Activated T-cell treated with anti-CD3 and anti-CD28 coated beads, Interleukin-2, amount 50 U/mL, for 4 hours (primary cell): Measurements from ENCODE around the gene GATAD2A. TPM values are rescaled to one million over a fixed set of nuclear protein-coding genes. Genes with fewer than 3 reads are reported as not detected.

Source experiments
- ATAC-seq, 2 donors: fragments of 200-7000 bp; cut with Tn5 transposase; one replicate each; pipeline ENCODE4 v1.10.0; 2021
- DNase-seq: peaks from one replicate; pipeline ENCODE4 v3.0.0-alpha.2; 2020
- H3K27me3 Mint-ChIP-seq: one replicate; pipeline ENCODE4 v1.8.0; 2021; ENCODE audit warnings: low read depth, mixed read lengths
- H3K36me3 Mint-ChIP-seq: one replicate; pipeline ENCODE4 v1.8.0; 2022; ENCODE audit warnings: mixed read lengths; ENCODE audit not compliant: insufficient read depth
- H3K4me1 Mint-ChIP-seq: one replicate; pipeline ENCODE4 v1.8.0; 2021; ENCODE audit warnings: low read depth, mixed read lengths
- H3K4me3 Mint-ChIP-seq: one replicate; pipeline ENCODE4 v1.8.0; 2021; ENCODE audit warnings: mild to moderate bottlenecking, moderate library complexity, mixed read lengths
- H3K9me3 Mint-ChIP-seq: one replicate; pipeline ENCODE4 v1.8.0; 2021; ENCODE audit warnings: mixed read lengths
- total RNA-seq, 3 donors: library from RNA; stranded (reverse); gene quantifications; one replicate each; pipeline ENCODE4 v1.2.1, GENCODE V29; 2021

Gene GATAD2A
- total RNA-seq, 3 donors from 2014 or later: 187 to 240 (median 205) TPM

DNA sequence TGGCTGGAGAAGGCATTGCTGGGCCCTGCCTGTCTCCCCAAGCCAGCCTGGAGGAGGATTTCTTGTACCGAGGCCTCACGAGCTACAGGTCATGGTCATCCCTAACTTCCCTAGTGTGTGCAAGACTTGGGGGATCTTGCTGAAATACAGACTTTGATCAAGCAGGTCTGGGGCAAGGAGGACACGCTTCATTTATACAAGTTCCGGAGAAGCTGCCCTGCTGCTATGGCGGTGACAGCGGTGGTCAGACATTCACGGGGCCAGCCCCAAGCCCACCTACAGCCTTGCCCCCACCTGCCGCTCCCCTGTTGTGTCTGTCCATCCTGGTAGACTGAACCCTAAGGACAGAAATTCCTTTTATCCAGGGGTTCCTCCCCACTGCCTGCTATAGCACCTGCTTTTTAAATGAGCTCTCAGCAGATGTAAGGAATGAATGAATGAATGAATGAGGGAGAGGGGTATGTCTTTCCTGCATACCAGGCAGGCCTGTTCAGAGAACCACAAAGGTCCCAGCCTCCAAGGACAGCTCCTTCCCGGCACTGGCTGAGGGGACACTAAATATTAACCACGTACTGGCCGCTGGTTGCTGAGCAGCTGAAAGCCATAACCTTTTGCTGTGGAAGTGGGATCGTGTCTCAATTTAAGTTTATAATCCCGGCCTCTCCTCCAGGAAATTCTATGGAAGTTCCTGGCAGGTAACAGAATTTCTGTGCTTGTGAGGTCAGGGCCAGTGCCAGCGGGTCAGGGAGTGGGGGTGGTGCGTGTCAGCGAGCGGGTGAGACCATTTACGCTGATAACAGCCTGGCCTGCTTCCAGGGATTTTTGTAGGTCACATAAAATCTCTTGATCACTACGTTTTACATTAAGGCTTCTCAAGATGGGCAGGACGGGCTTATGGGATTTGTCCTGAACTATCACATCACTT lies 82.7 kb downstream of the GATAD2A start:
- H3K4me1 Mint-ChIP-seq: peaks cover 50% of the 10 kb centered on the region
- H3K4me3 Mint-ChIP-seq: peak overlapping the region; percentile 59
- no peaks in the 10 kb centered on the region for H3K27me3 Mint-ChIP-seq
- DNase-seq (no peak), ATAC-seq (no peak)
- no peaks in the 10 kb centered on the region for H3K9me3 Mint-ChIP-seq
- H3K36me3 Mint-ChIP-seq: peaks cover 9% of the 10 kb centered on the region

DNA sequence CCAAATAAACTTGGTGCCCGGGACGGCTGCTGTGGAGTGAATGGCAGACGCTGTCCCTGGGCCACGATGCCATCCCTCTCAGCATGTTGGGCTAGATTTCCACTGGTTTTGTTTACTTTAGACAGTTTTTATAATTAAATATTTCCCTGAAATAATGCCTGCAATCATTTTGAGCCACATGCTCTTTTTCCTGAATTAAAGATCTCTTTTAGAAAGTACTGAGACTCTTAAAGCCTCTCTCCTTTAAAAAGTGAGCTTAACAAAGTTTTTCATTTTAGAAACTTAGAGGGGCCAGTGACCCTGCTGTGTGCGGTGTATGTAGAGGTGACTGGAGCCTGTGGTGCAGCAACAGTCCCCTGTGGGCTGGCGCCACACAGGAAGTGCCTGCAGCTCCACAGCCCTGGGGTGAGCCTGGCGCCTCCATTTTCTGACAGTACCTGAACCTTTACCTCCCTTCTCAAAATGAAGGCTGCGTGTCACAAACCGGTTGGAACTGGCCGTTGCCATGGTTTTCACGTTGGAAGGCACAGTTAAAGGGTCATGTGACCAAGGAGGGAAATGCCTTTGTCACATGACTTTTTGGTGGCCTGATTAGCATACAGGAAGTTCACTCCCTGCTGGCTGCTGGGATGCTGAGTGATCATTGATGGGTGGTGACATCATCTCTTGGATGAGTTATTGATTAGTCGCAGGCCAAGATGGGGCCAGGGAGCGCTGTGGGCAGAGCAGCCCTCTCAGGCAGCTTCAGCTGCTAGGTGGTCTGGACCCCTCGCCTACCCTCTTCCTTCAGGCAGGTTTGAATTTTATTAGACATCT lies 83.6 kb downstream of the GATAD2A start:
- peak; percentile 73 for DNase-seq
- no peaks in the 10 kb centered on the region for H3K27me3 Mint-ChIP-seq
- peak overlapping the region; percentile 59 for H3K4me3 Mint-ChIP-seq
- H3K36me3 Mint-ChIP-seq: peaks cover 8% of the 10 kb centered on the region
- H3K9me3 Mint-ChIP-seq: no peaks in the 10 kb centered on the region
- H3K4me1 Mint-ChIP-seq: peaks cover 52% of the 10 kb centered on the region
- ATAC-seq: peak; percentile 83 to 87

DNA sequence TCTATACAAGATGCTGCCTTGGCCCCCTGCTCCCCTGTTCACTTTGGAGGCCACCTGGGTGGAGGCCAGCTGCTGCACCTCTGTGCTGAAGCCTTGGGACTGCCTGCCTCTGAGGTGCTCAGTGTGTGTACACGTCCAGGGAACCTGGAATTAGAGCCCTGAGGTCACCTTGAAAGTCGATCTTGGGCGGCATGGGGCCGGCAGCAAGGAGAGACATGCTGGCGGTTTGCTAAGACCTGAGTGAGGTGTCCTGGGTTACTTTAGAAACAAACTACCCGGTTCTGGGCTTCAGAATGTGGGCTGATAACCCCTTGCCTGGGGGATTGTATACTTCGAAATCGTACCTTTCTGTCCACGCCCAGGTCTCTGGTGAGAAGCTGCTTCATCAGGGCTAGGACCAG lies 84.3 kb downstream of the GATAD2A start:
- peak; percentile 7 to 9 for ATAC-seq
- Mint-ChIP-seq H3K4me3 (peak overlapping the region; percentile 29), H3K27me3 (no peaks in the 10 kb centered on the region), H3K4me1 (peaks cover 52% of the 10 kb centered on the region), H3K36me3 (peaks cover 11% of the 10 kb centered on the region), H3K9me3 (no peaks in the 10 kb centered on the region)
- DNase-seq: no peak

- Mint-ChIP-seq H3K27me3 (no peaks in the 10 kb centered on the region), H3K4me1 (peaks cover 48% of the 10 kb centered on the region), H3K9me3 (no peaks in the 10 kb centered on the region), H3K36me3 (peaks cover 12% of the 10 kb centered on the region), H3K4me3 (peak overlapping the region; percentile 29)
- DNase-seq (peak; percentile 77), ATAC-seq (peak; percentile 30 to 45)
Observed at GRCh38 chr19:19490214-19490968, 84.9 kb downstream of the GATAD2A start.

DNA sequence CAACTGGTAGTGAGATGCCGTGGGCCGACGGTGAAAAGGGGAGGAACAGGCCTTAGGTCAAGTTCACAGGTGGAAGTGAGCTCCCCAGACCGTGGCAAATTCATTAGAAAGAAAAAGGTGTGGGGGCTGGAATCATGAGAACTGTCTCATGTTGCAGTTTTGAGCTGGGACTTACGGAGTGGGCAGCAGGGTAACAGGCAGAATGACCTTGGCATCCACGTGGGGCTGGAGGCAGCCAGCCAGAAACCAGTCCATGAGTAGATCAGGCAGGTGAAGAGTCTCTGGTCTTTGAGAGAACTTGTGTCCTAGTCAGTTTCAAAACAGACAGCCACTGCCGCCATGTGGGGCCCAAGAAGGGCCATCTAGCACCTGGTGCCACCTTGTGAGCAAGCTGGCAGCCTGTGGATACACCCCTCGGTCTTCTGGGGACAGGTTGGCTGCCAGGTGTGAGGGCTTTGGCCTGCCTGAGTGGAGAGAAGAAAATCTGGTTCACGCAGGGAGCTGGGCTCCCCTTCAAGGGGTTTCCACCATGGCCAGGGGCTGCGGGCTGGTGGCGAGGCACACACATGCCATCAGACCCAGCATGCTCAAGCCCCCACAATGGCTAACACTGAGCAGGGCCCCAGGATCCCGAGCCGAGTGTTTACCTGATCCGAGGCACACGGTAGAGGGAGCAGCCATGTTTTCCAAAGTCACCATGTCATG lies 86.0 kb downstream of the GATAD2A start:
- H3K36me3 Mint-ChIP-seq: peaks cover 18% of the 10 kb centered on the region
- H3K9me3 Mint-ChIP-seq: no peaks in the 10 kb centered on the region
- H3K27me3 Mint-ChIP-seq: no peaks in the 10 kb centered on the region
- H3K4me3 Mint-ChIP-seq: no peak overlapping the region
- DNase-seq: no peak
- H3K4me1 Mint-ChIP-seq: peaks cover 44% of the 10 kb centered on the region
- no peak for ATAC-seq

DNA sequence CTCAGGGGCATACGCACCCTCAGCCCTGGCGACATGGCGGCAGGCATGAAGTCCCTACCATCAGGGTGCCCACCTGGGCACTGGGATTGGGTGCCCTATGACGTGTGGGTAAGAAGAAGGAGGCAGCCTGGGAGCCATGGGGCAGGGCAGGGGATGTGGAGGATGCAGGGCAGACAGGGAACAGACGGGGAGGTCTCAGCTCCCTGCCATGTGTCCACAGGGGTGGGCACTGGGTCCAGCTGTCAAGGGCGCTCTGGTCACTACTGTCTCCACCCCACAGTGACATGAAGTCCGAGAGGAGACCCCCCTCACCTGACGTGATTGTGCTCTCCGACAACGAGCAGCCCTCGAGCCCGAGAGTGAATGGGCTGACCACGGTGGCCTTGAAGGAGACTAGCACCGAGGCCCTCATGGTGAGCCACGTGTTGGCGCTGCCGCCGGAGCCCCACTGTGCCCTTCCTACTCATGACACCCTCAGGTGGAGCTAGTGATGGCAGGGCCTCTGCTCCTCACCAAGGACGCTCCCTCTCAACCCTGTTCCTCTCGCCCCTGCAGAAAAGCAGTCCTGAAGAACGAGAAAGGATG lies 86.6 kb downstream of the GATAD2A start:
- ATAC-seq (no peak), DNase-seq (no peak)
- no peaks in the 10 kb centered on the region for H3K27me3 Mint-ChIP-seq
- peaks cover 20% of the 10 kb centered on the region for H3K36me3 Mint-ChIP-seq
- H3K4me3 Mint-ChIP-seq: no peak overlapping the region
- H3K4me1 Mint-ChIP-seq: peaks cover 38% of the 10 kb centered on the region
- no peaks in the 10 kb centered on the region for H3K9me3 Mint-ChIP-seq

- peaks cover 20% of the 10 kb centered on the region for H3K36me3 Mint-ChIP-seq
- no peak for ATAC-seq
- H3K4me3 Mint-ChIP-seq: no peak overlapping the region
- no peaks in the 10 kb centered on the region for H3K9me3 Mint-ChIP-seq
- H3K4me1 Mint-ChIP-seq: peaks cover 20% of the 10 kb centered on the region
- DNase-seq: no peak
- H3K27me3 Mint-ChIP-seq: no peaks in the 10 kb centered on the region
Observed at GRCh38 chr19:19493841-19494546, 88.5 kb downstream of the GATAD2A start.

DNA sequence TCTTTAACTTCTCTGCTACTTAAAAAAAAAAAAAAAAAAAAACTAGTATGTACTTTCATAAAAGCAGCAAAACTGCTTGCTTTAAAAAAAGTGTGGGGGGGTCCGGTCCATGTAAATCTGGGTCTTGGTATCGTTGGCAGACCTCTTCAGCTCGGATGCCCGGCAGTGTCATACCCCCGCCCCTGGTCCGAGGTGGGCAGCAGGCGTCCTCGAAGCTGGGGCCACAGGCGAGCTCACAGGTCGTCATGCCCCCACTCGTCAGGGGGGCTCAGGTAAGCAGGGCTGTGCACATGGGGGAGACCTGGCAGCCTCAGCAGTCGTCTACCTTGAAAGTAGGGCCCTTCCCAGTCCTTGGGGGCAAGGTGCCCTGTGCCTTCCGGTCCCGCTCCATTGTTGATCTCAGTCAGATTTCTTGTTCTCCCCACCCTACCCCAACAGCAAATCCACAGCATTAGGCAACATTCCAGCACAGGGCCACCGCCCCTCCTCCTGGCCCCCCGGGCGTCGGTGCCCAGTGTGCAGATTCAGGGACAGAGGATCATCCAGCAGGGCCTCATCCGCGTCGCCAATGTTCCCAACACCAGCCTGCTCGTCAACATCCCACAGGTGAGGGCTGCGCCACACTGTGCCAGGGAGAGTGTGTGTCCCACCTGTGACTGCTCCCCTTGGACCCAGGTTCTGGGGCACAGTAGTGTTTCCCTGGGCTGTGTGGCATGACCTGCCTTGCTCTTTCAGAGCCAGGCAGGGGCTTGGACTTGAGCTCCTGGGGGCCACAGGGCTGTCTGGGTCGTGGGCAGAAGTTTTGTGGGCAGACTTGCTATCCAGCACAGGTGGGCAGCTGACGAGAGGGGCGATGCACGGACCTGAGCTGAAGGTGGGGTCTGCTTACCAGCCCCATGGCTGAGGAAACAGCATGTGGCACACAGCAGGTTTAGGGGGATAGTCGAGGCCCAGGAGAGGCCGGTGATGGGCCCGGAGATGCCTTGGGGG lies 90.4 kb downstream of the GATAD2A start:
- peaks cover 2% of the 10 kb centered on the region for H3K4me1 Mint-ChIP-seq
- DNase-seq: no peak
- ATAC-seq: no peak
- no peak overlapping the region for H3K4me3 Mint-ChIP-seq
- H3K36me3 Mint-ChIP-seq: peaks cover 20% of the 10 kb centered on the region
- no peaks in the 10 kb centered on the region for H3K27me3 Mint-ChIP-seq
- H3K9me3 Mint-ChIP-seq: no peaks in the 10 kb centered on the region

DNA sequence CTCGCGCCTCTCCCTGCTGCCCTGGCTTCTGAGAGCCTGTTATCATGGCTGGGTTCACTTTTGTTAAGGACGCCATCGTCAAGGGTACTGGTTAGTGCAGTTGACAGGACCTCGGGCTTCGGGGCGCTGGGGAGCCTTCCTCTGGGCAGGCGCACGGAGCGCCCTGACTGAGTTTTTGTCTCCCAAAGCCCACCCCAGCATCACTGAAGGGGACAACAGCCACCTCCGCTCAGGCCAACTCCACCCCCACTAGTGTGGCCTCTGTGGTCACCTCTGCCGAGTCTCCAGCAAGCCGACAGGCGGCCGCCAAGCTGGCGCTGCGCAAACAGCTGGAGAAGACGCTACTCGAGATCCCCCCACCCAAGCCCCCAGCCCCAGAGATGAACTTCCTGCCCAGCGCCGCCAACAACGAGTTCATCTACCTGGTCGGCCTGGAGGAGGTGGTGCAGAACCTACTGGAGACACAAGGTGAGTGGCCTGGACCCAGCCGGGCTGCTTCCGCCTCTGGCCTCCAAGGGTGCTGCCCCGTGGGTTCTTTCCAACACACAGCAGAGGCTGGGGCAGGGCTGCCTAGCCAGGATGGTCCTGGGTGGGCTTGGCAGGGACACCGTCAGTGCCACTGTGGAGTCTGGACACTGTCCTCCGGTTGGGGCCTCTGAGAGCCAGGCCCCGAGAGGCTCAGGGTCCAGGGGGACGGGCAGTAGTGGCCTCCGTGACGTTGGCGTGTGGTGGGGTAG lies 92.9 kb downstream of the GATAD2A start:
- DNase-seq: no peak
- ATAC-seq: no peak
- no peaks in the 10 kb centered on the region for H3K9me3 Mint-ChIP-seq

DNA sequence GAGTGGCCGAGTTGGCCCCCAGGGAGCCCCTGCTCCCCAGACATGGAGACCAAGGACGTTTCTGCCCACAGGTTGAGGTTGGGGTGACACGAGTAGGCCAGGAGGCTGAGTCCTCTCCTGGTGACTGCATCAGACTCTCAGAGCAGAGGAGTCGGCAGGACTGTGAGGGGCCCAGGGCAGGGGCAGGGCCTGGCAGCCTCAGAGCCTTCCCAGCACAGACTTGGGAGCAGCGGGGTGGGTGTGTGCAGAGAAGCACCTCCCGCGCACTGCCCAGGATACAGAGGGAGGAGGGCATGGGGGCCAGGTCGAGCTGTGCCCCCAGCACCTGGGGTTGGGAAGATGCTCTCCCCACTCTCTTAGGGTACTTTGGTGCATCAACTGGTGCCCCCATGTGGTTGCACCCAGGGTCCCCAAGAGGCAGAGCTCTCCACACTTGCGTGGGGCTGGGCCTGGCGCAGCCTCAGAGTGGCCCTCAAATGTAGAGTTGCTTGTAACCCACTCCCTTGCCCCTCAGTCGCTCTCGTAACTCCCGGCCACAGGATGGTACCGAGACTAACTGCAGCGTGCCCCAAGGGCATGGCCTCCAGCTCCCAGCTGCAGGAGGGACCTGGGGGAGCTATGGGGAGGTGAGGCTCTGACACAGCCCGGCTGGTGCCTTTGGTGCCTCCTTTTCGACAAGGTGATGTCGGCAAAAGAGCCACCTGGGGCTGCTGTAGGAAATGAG lies 94.0 kb downstream of the GATAD2A start:
- DNase-seq (no peak), ATAC-seq (no peak)
- Mint-ChIP-seq H3K4me1 (no peaks in the 10 kb centered on the region), H3K4me3 (no peak overlapping the region), H3K27me3 (no peaks in the 10 kb centered on the region), H3K36me3 (peaks cover 40% of the 10 kb centered on the region), H3K9me3 (no peaks in the 10 kb centered on the region)

More for the DNA sequence above, 92.9 kb downstream of the GATAD2A start:
- H3K4me3 Mint-ChIP-seq: no peak overlapping the region
- H3K27me3 Mint-ChIP-seq: no peaks in the 10 kb centered on the region
- peaks cover 2% of the 10 kb centered on the region for H3K4me1 Mint-ChIP-seq
- peaks cover 34% of the 10 kb centered on the region for H3K36me3 Mint-ChIP-seq

DNA sequence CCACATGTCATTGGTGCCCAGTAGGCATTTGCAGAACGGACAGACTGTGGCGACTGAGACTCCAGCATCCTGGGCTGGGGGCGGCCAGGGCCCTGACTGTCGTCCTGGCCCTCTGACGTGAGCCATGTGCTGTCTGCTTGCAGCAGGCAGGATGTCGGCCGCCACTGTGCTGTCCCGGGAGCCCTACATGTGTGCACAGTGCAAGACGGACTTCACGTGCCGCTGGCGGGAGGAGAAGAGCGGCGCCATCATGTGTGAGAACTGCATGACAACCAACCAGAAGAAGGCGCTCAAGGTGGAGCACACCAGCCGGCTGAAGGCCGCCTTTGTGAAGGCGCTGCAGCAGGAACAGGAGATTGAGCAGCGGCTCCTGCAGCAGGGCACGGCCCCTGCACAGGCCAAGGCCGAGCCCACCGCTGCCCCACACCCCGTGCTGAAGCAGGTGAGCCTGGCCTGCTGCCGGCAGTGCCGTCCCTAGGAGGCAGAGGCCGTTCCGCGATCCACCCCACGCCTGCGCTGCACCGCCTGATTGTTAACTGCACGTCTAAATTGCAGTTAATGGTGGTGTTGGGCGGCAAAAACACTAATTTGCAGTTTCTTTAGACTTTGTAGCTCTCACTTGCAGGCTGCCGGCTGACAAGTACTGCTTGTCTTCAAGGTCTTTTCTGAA lies 95.6 kb downstream of the GATAD2A start:
- no peaks in the 10 kb centered on the region for H3K27me3 Mint-ChIP-seq
- no peak for ATAC-seq
- no peak overlapping the region for H3K4me3 Mint-ChIP-seq
- H3K4me1 Mint-ChIP-seq: no peaks in the 10 kb centered on the region
- DNase-seq: no peak
- peaks cover 34% of the 10 kb centered on the region for H3K36me3 Mint-ChIP-seq
- H3K9me3 Mint-ChIP-seq: no peaks in the 10 kb centered on the region
